K562 (cell line): Measurements from ENCODE around the gene POLR3E.

Experiments
- ARHGAP35 ChIP-seq: fragments of 450-650 bp; IDR thresholded peaks from 2 replicates; pipeline ENCODE4 v1.6.1; 2018; ENCODE audit not compliant: partially characterized antibody
- HNRNPK ChIP-seq: fragments of 200-400 bp; formaldehyde crosslinking; IDR thresholded peaks from one replicate; pipeline ENCODE4 v1.6.1; 2018; ENCODE audit warnings: mild to moderate bottlenecking, low read depth, low read length; ENCODE audit not compliant: poor library complexity, severe bottlenecking
- NFIC ChIP-seq: fragments of 450-650 bp; IDR thresholded peaks from 2 replicates; pipeline ENCODE4 v1.6.1; 2017; ENCODE audit warnings: mild to moderate bottlenecking, inconsistent platforms
- NR3C1 ChIP-seq: sonication (generic); formaldehyde crosslinking; IDR thresholded peaks from 2 replicates; pipeline ENCODE4 v1.8.1; 2022; ENCODE audit warnings: missing genetic modification reagents
- SMARCE1 ChIP-seq: fragments of 450-650 bp; IDR thresholded peaks from 2 replicates; pipeline ENCODE4 v1.7.1; 2016; ENCODE audit warnings: mild to moderate bottlenecking
- ZNF239 ChIP-seq: fragments of 250-450 bp; sonication (Bioruptor Pico); IDR thresholded peaks from 2 replicates; pipeline ENCODE4 v1.4.0; 2020; ENCODE audit warnings: mild to moderate bottlenecking

GRCh38 chr16:22366889-22367288 lies 69.7 kb downstream of the POLR3E start:
- TF ChIP-seq NFIC (no peak), ARHGAP35 (no peak), HNRNPK (no peak), SMARCE1 (no peak), ZNF239 (CRISPR knock-in tag) (no peak), NR3C1 (CRISPR knock-in tag) (no peak)
